NCI-H1105 treated with DMSO at 0.1 percent for 48 hours (cell line): ENCODE measurements around the gene POC5.
A peak's percentile ranks its signal among the peaks of the same experiment; 100 is the strongest.

Source experiments
- DNase-seq: peaks from one replicate; lab custom pipeline; 2025; lab: John Stamatoyannopoulos, UW

POC5 gene

GRCh38 chr5:75659791-75660450, 57.3 kb downstream of the POC5 start:
- DNase-seq, result no peak

- DNase-seq, result peak; percentile 10
Measured at GRCh38 chr5:75656311-75657003, 60.8 kb downstream of the POC5 start.

GRCh38 chr5:75654693-75655295, 62.4 kb downstream of the POC5 start:
- no peak for DNase-seq

- no peak for DNase-seq
Measured at GRCh38 chr5:75653521-75653920, 63.7 kb downstream of the POC5 start.

GRCh38 chr5:75651575-75652238, 65.5 kb downstream of the POC5 start:
- DNase-seq, result no peak

- no peak for DNase-seq
Measured at GRCh38 chr5:75648712-75649111, 68.5 kb downstream of the POC5 start.

- no peak for DNase-seq
Measured at GRCh38 chr5:75640826-75641225, 76.4 kb downstream of the POC5 start.

GRCh38 chr5:75640395-75640794, 76.8 kb downstream of the POC5 start:
- no peak for DNase-seq

GRCh38 chr5:75639535-75640311, 77.5 kb downstream of the POC5 start:
- DNase-seq, result no peak

GRCh38 chr5:75637949-75638348, 79.3 kb downstream of the POC5 start:
- no peak for DNase-seq

GRCh38 chr5:75632321-75632720, 84.9 kb downstream of the POC5 start:
- DNase-seq, result no peak

- no peak for DNase-seq
Measured at GRCh38 chr5:75630875-75631274, 86.4 kb downstream of the POC5 start.

- DNase-seq, result no peak
Measured at GRCh38 chr5:75627801-75628200, 89.4 kb downstream of the POC5 start.

GRCh38 chr5:75626959-75627358, 90.3 kb downstream of the POC5 start:
- DNase-seq, result no peak
